T-cell (primary cell): ENCODE measurements around the gene CRAMP1. TPM values are rescaled to one million over a fixed set of nuclear protein-coding genes. Genes with fewer than 3 reads are reported as not detected.

Source experiments
- total RNA-seq, 35 experiments: library from RNA in 6 of 35; stranded (reverse) in 6 of 35; fragments of 120-200 nt in 1 of 35; gene quantifications; one replicate each; pipeline versions ENCODE4 v1.2.1 to v1.2.4 and lab custom pipeline; 2013 to 2026

CRAMP1 gene
- total RNA-seq, 5 donors from 2014 or later (not counting 1 experiment from before 2014, with no cell fraction given): 26.4 to 36.4 (median 33.0) TPM

Other genes starting within 250 kb of the CRAMP1 start
- 100 to 1,000 TPM in 3 of 5 donors, 10 to 100 TPM in 2; 85.3 to 131 (median 113) TPM for gene UNKL, start 197.7 kb upstream of the CRAMP1 start, total RNA-seq
- 10 to 100 TPM in 3 of 5 donors, 1 to 10 TPM in 2; 8.4 to 12.9 (median 10.8) TPM for gene UQCC4, start 191.6 kb upstream of the CRAMP1 start, total RNA-seq
- gene PERCC1, start 181.3 kb upstream of the CRAMP1 start, total RNA-seq: 1 to 10 TPM in 2 of 5 donors, under 1 TPM in 3; 0.36 to 1.6 (median 0.90) TPM
- gene CCDC154, start 167.8 kb upstream of the CRAMP1 start, total RNA-seq: 1 to 10 TPM; 2.5 to 9.3 (median 6.5) TPM
- 100 to 1,000 TPM in 3 of 5 donors, 10 to 100 TPM in 2; 77.1 to 141 (median 114) TPM for gene CLCN7, start 137.3 kb upstream of the CRAMP1 start, total RNA-seq
- gene PTX4, start 123.4 kb upstream of the CRAMP1 start, total RNA-seq: under 1 TPM in 1 of 5 donors, not detected in 4; 0.26 TPM
- gene TELO2, start 119.0 kb upstream of the CRAMP1 start, total RNA-seq: 10 to 100 TPM; 36.0 to 73.0 (median 56.1) TPM
- gene TMEM204, start 78.7 kb upstream of the CRAMP1 start, total RNA-seq: 100 to 1,000 TPM in 3 of 5 donors, 10 to 100 TPM in 2; 33.1 to 158 (median 115) TPM
- 10 to 100 TPM in 2 of 5 donors, 1 to 10 TPM in 3; 5.5 to 19.8 (median 8.1) TPM for gene IFT140, start 288 bp upstream of the CRAMP1 start, total RNA-seq
- 10 to 100 TPM; 13.8 to 51.1 (median 41.3) TPM for gene JPT2, start 65.9 kb downstream of the CRAMP1 start, total RNA-seq
- 100 to 1,000 TPM; 216 to 309 (median 290) TPM for gene MAPK8IP3, start 93.8 kb downstream of the CRAMP1 start, total RNA-seq
- 10 to 100 TPM; 45.1 to 95.9 (median 87.5) TPM for gene NME3, start 159.2 kb downstream of the CRAMP1 start, total RNA-seq
- 10 to 100 TPM; 23.0 to 50.6 (median 34.5) TPM for gene EME2, start 160.4 kb downstream of the CRAMP1 start, total RNA-seq
- gene MRPS34, start 160.8 kb downstream of the CRAMP1 start, total RNA-seq: 10 to 100 TPM; 37.5 to 91.2 (median 77.9) TPM
- gene SPSB3, start 170.2 kb downstream of the CRAMP1 start, total RNA-seq: 100 to 1,000 TPM in 3 of 5 donors, 10 to 100 TPM in 2; 67.3 to 162 (median 139) TPM
- gene NUBP2, start 170.6 kb downstream of the CRAMP1 start, total RNA-seq: 10 to 100 TPM; 41.2 to 77.0 (median 74.3) TPM
- gene IGFALS, start 181.3 kb downstream of the CRAMP1 start, total RNA-seq: 1 to 10 TPM in 2 of 5 donors, under 1 TPM in 3; 0.50 to 1.9 (median 0.88) TPM
- 100 to 1,000 TPM in 1 of 5 donors, 10 to 100 TPM in 4; 37.6 to 102 (median 70.7) TPM for gene HAGH, start 214.5 kb downstream of the CRAMP1 start, total RNA-seq
- gene FAHD1, start 214.8 kb downstream of the CRAMP1 start, total RNA-seq: 10 to 100 TPM in 3 of 5 donors, 1 to 10 TPM in 2; 6.2 to 15.3 (median 11.2) TPM